Activated T-cell treated with anti-CD3 and anti-CD28 coated beads, Interleukin-2, amount 50 U/mL, for 24 hours (primary cell): Measurements from ENCODE around the gene UCHL1.
"Not testable (repeated sequence)": the region's sequence is repeated elsewhere in the genome, so short reads cannot be mapped to it uniquely, and the experiment has no call there.

ENCODE experiments used
- DNase-seq: peaks from one replicate; pipeline ENCODE4 v3.0.0-alpha.2; 2020
- H3K27ac Mint-ChIP-seq: 2 replicates; pipeline ENCODE4 v1.8.0; 2020; ENCODE audit warnings: mild to moderate bottlenecking, mixed read lengths
- H3K27me3 Mint-ChIP-seq: 2 replicates; pipeline ENCODE4 v1.8.0; 2020; ENCODE audit warnings: mixed read lengths
- H3K36me3 Mint-ChIP-seq: 2 replicates; pipeline ENCODE4 v1.8.0; 2020; ENCODE audit warnings: low read depth, mixed read lengths
- H3K4me1 Mint-ChIP-seq: 2 replicates; pipeline ENCODE4 v1.8.0; 2020; ENCODE audit warnings: low read depth, mixed read lengths
- H3K4me3 Mint-ChIP-seq: 2 replicates; pipeline ENCODE4 v1.8.0; 2020; ENCODE audit warnings: mild to moderate bottlenecking, moderate library complexity, mixed read lengths
- H3K9me3 Mint-ChIP-seq: 2 replicates; pipeline ENCODE4 v1.8.0; 2020; ENCODE audit warnings: mixed read lengths

The UCHL1 gene

DNA sequence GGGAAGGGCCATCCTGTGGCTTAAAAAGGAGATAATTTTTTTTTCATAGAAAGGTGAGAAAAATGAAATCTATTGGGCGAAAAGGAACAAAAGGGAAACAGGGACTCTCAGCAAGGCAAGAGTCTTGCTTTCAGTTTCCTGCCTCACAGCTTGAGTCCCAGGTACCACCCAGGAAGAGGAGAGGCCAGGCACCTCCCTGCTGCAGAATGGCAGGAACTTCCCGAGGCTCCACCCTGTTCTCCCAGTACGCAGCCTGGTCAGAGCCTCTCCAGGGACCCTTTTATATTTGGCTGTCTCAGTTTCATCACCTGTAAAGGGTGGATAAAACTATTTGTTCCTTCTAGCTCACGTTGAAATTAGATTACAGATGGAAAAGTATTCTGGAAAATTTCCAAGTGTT lies 33.8 kb downstream of the UCHL1 start:
- H3K27ac Mint-ChIP-seq: no peak overlapping the region
- no peak overlapping the region for H3K4me3 Mint-ChIP-seq
- H3K36me3 Mint-ChIP-seq: no peaks in the 10 kb centered on the region
- H3K9me3 Mint-ChIP-seq: peaks cover 11% of the 10 kb centered on the region
- no peaks in the 10 kb centered on the region for H3K4me1 Mint-ChIP-seq
- H3K27me3 Mint-ChIP-seq: no peaks in the 10 kb centered on the region
- no peak for DNase-seq

DNA sequence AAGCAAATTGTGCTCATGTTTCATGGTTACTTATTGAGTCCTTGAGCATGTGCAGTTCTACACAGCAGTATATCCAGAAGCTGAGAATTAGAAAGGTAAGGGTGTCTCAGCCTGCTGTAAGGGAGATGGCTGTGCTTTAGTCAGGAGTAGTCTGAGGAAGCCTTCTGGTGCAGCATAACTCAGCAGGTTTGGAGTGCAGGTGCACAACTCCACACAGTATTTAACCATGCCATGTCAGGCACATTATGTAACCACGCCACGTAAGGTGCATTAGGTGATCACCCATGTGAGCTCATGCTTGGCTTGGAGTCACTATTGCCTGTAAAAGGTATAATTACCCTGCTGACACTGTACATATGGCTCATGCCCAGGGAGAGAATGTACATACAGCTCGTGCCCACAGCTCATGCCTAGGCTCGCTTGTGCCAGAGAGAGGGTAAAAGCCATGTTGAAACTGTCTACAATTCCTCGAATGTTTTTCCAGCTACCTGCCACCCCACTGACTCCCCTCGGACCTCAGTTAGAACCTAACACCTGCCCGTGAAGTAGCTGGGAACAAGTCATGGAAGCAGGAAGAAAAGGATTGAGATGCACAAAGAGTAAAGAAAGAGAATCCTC lies 37.8 kb downstream of the UCHL1 start:
- no peaks in the 10 kb centered on the region for H3K36me3 Mint-ChIP-seq
- no peaks in the 10 kb centered on the region for H3K4me1 Mint-ChIP-seq
- peaks cover 11% of the 10 kb centered on the region for H3K9me3 Mint-ChIP-seq
- DNase-seq: no peak
- no peak overlapping the region for H3K4me3 Mint-ChIP-seq
- H3K27me3 Mint-ChIP-seq: no peaks in the 10 kb centered on the region
- H3K27ac Mint-ChIP-seq: no peak overlapping the region

DNA sequence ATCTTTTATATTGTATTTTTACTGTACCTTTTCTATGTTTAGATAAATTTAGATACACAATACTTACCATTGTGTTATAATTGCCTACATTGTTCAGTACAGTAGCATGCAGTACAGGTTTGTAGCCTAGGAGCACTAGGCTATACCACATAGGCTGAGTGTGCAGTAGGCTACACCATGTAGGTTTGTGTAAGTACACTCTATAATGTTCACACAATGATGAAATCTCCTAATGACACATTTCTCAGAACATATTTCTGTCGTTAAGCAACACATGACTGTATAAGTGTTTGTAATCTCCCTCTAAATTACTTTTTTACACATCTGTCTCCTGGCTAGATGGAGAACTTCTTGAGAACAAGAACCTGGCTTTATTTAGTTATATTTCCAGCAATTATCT lies 40.3 kb downstream of the UCHL1 start:
- H3K27me3 Mint-ChIP-seq: peaks cover 2% of the 10 kb centered on the region
- H3K9me3 Mint-ChIP-seq: peaks cover 11% of the 10 kb centered on the region
- no peak for DNase-seq
- H3K4me1 Mint-ChIP-seq: no peaks in the 10 kb centered on the region
- H3K36me3 Mint-ChIP-seq: no peaks in the 10 kb centered on the region
- no peak overlapping the region for H3K27ac Mint-ChIP-seq
- no peak overlapping the region for H3K4me3 Mint-ChIP-seq

DNA sequence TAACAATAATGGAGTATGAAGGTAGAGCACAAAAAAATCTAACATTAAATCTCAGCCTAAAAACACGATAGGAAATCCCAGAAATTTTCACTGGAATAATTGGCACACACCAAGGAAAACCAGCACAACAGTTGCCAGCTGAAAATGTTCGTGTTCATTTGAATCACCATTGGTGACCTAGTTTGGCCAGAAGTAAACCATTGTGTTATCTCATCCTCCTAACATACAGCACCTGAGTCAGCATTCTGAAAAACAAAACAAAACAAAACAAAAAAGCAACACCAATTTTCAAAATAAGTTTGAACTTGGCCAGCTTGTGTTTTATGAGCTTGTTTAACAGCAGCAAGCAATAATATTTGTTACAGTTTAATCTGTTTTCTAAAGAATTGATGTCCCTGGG lies 41.1 kb downstream of the UCHL1 start:
- H3K4me1 Mint-ChIP-seq: no peaks in the 10 kb centered on the region

DNA sequence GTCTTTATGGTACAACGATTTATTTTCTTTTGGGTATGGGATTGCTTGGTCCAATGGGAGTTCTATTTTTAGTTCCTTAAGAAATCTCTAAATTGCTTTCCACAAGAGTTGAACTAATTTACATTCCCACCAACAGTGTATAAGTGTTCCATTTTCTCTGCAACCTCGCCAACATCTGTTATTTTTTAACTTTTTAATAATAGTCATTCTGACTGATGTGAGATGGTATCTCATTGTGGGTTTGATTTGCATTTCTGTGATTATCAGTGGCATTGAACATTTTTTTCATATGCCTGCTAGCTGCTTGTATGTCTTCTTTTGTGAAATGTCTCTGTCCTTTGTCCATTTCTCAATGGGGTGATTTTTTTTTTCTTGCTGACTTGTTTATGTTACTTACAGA lies 42.8 kb downstream of the UCHL1 start:
- no peaks in the 10 kb centered on the region for H3K4me1 Mint-ChIP-seq
- no peak for DNase-seq
- no peak overlapping the region for H3K27ac Mint-ChIP-seq
- H3K27me3 Mint-ChIP-seq: peaks cover 5% of the 10 kb centered on the region
- H3K36me3 Mint-ChIP-seq: no peaks in the 10 kb centered on the region
- peaks cover 7% of the 10 kb centered on the region for H3K9me3 Mint-ChIP-seq
- H3K4me3 Mint-ChIP-seq: no peak overlapping the region

More for the DNA sequence above, 41.1 kb downstream of the UCHL1 start:
- Mint-ChIP-seq H3K27ac (no peak overlapping the region), H3K9me3 (peaks cover 11% of the 10 kb centered on the region), H3K4me3 (no peak overlapping the region), H3K36me3 (no peaks in the 10 kb centered on the region), H3K27me3 (peaks cover 3% of the 10 kb centered on the region)
- DNase-seq: no peak

DNA sequence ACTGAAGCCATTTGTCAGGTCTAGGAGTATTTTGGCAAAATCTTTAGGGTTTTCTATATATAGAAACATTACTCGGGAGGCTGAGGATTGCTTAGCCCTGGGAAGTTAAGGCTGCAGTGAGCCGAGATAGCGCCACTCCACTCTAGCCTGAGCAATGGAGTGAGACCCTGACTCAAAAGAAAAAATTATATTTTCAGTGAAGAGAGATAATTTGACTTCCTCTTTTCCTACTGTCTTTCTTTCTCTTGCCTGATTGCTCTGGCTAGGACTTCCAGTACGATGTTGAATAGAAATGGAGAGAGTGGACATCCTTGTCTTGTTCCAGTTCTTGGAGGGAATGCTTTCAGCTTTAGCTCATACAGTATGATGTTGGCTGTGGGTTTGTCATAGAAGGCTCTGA lies 44.4 kb downstream of the UCHL1 start:
- Mint-ChIP-seq H3K27me3 (peaks cover 5% of the 10 kb centered on the region), H3K4me1 (no peaks in the 10 kb centered on the region), H3K27ac (no peak overlapping the region), H3K9me3 (no peaks in the 10 kb centered on the region), H3K4me3 (no peak overlapping the region), H3K36me3 (no peaks in the 10 kb centered on the region)
- DNase-seq: no peak

DNA sequence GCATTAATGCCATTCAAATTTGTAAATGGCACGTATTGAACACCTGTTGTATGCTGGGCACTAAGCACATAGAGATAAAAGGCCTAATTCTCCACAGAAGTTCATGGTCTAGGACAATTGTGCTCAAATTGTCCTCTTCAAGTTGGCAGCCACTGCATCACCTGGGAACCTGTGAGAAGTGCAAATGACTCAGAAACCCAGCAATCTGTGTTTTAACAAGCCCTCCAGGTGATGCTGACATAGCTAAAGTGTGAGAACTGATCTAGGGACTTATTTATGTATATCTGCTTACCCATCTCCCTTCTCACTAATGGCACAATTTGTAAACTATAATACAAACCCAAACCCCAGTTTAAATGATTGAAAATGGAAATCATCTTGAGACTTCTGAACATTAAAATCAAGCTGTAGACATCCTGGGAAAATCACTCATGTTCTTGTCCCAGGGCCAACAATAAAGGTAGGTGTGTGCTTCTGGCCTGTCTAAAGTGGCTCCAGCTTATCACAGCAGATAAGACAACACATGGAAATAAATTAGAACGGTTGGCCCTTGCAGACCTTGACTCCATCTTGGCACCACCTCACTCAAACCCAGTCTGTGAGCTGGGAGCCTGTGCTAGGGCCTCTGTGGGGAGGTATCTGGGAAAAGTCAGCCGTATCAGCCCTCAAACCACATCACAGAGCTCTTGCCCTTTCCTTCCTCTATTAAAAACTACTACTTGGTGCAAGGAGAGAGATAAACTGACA lies 46.8 kb downstream of the UCHL1 start:
- no peak overlapping the region for H3K27ac Mint-ChIP-seq
- no peaks in the 10 kb centered on the region for H3K4me1 Mint-ChIP-seq
- H3K36me3 Mint-ChIP-seq: no peaks in the 10 kb centered on the region
- H3K9me3 Mint-ChIP-seq: no peaks in the 10 kb centered on the region
- H3K27me3 Mint-ChIP-seq: peaks cover 9% of the 10 kb centered on the region
- DNase-seq: no peak
- no peak overlapping the region for H3K4me3 Mint-ChIP-seq

DNA sequence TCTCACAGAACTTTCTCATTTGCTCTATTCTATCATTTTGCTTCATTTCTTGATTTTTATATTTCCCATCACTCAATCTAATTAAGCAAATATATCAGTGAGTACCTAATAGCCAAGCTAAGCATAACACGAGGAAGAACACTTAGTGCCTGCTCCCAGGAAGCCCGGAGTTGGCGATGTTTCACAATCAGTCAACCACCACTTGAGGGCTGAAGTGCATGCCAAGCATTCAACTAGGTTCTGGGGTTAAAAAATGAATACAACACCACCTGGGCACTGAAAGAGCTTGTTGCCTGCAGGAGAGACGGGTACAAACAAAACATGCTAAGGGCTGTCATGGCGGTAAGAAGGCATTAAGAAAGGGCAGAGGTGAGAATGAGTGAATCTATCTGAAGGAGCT lies 47.5 kb downstream of the UCHL1 start:
- no peaks in the 10 kb centered on the region for H3K4me1 Mint-ChIP-seq
- H3K36me3 Mint-ChIP-seq: no peaks in the 10 kb centered on the region
- H3K4me3 Mint-ChIP-seq: no peak overlapping the region
- H3K27ac Mint-ChIP-seq: no peak overlapping the region
- H3K27me3 Mint-ChIP-seq: peaks cover 10% of the 10 kb centered on the region
- H3K9me3 Mint-ChIP-seq: no peaks in the 10 kb centered on the region
- no peak for DNase-seq

DNA sequence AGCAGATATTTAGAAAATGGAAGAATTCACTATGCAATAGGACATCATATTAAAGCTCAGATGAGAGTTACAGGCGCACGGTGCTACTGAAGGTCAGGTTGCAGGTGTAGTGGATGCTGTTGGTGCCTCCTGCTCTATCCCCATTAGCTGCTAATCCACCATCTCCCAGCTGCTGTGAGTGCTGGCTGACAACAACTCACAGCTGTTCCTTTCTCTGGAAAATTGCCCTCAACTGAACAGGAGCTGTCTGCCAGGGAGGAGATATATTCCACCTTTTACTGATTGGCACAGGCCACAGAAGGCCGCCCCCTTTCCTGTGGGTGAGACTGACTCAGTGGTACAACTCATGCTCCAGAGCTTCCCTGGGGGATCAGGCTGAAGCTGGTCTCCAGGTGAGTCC lies 48.7 kb downstream of the UCHL1 start:
- no peak for DNase-seq
- Mint-ChIP-seq H3K4me3 (no peak overlapping the region), H3K27me3 (peaks cover 13% of the 10 kb centered on the region), H3K36me3 (no peaks in the 10 kb centered on the region), H3K9me3 (no peaks in the 10 kb centered on the region), H3K27ac (no peak overlapping the region), H3K4me1 (no peaks in the 10 kb centered on the region)

DNA sequence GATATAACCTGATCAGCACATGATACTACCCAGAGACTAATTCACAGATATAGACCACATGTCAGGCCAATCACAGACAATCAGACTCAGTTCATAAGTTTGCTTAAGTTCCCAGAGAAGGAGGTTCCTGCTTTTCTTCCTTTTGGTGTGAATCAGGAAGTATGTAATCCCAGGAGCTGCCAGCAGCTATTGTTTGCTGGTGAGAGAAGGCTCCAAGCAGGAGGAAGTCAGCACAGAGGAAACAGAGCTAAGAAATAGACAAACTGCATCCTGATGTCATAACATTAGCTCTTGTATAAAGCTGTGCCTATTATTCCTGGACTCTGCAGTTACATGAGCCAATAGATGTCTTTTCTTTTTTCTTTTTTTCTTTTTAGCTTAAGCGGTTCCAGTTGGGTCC lies 50.9 kb downstream of the UCHL1 start:
- Mint-ChIP-seq H3K27me3 (peaks cover 16% of the 10 kb centered on the region), H3K4me1 (no peaks in the 10 kb centered on the region), H3K9me3 (no peaks in the 10 kb centered on the region), H3K4me3 (no peak overlapping the region), H3K36me3 (no peaks in the 10 kb centered on the region), H3K27ac (no peak overlapping the region)
- no peak for DNase-seq

DNA sequence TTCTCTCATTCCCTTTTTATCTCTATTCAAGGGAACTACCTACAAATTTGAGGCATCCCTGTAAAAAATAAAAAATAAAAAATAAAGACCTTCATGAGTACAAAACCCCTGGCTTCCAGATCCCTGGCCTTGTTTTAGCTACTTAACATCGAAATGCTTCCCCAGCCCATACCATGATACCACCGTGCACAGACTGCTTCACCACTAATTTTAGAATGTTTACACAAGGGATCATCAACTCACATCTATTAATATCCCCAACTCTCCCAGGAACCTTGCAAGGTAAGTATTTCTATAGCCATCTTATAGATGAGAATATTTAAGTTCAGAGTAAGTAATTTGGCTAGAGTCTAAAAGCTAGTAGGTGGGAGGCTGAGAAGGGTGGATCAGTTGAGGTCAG lies 51.7 kb downstream of the UCHL1 start:
- H3K27ac Mint-ChIP-seq: no peak overlapping the region
- H3K9me3 Mint-ChIP-seq: no peaks in the 10 kb centered on the region
- peaks cover 16% of the 10 kb centered on the region for H3K27me3 Mint-ChIP-seq
- H3K36me3 Mint-ChIP-seq: no peaks in the 10 kb centered on the region
- H3K4me3 Mint-ChIP-seq: no peak overlapping the region
- H3K4me1 Mint-ChIP-seq: no peaks in the 10 kb centered on the region
- no peak for DNase-seq

DNA sequence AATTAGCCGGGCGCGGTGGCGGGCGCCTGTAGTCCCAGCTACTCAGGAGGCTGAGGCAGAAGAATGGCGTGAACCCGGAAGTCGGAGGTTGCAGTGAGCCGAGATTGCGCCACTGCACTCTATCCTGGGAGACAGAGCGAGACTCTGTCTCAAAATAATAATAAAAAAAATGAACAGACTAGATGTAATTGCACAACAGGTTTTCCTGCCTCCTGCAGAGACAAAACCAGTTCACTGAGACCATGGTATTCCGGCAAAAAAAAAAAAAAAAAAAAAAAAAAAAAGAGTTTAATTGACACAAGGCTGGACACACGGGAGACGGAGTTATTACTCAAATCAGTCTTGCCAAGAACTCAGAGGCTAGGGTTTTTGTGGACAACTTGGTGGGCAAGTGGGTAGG lies 58.7 kb downstream of the UCHL1 start:
- H3K27ac Mint-ChIP-seq, H3K36me3 Mint-ChIP-seq, DNase-seq, H3K4me1 Mint-ChIP-seq, H3K4me3 Mint-ChIP-seq, H3K27me3 Mint-ChIP-seq, H3K9me3 Mint-ChIP-seq: not testable (repeated sequence)

DNA sequence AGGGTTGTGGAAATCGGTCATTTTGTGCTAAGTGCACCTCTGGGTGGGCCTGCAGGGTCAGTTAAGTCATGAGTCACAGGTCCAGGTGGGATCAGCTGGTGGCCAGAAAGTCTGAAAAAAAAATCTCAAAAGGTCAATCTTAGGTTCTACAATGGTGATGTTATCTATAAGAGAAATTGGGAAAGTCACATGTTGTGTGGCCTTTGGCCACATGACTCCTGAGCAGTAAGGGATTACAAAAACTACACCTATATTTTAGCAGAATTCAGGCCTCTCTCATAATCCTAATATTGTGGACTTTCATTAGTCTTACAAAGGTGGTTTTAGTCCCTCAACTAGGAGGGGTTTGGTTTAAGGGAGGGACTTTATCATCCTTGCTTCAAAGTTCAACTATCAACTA lies 59.1 kb downstream of the UCHL1 start:
- Mint-ChIP-seq H3K27me3 (peaks cover 9% of the 10 kb centered on the region), H3K36me3 (no peaks in the 10 kb centered on the region), H3K4me3 (no peak overlapping the region), H3K9me3 (no peaks in the 10 kb centered on the region), H3K27ac (no peak overlapping the region), H3K4me1 (no peaks in the 10 kb centered on the region)
- no peak for DNase-seq
